Muscle of arm (tissue), 12 donors: Measurements from ENCODE around the gene BBC3. TPM values are rescaled to one million over a fixed set of nuclear protein-coding genes. Genes with fewer than 3 reads are reported as not detected.

Experiments used
- DNase-seq: peaks from one replicate; pipeline ENCODE4 v3.0.0-alpha.2; 2013
- polyA plus RNA-seq, 12 donors: library from polyadenylated mRNA; unstranded; fragments of 120-200 nt; gene quantifications; one replicate each; pipeline ENCODE4 v1.2.1, GENCODE V29; 2013; ENCODE audit not compliant: insufficient read length in 12 of 12

The BBC3 gene
- polyA plus RNA-seq, 12 donors: 0.98 to 9.5 (median 1.8) TPM; not detected in 1

GRCh38 chr19:47232422-47233211 lies 1.6 kb upstream of the BBC3 start:
- DNase-seq: no peak

GRCh38 chr19:47231215-47232054 lies 436 bp upstream of the BBC3 start:
- peak; percentile 66 for DNase-seq

DNA sequence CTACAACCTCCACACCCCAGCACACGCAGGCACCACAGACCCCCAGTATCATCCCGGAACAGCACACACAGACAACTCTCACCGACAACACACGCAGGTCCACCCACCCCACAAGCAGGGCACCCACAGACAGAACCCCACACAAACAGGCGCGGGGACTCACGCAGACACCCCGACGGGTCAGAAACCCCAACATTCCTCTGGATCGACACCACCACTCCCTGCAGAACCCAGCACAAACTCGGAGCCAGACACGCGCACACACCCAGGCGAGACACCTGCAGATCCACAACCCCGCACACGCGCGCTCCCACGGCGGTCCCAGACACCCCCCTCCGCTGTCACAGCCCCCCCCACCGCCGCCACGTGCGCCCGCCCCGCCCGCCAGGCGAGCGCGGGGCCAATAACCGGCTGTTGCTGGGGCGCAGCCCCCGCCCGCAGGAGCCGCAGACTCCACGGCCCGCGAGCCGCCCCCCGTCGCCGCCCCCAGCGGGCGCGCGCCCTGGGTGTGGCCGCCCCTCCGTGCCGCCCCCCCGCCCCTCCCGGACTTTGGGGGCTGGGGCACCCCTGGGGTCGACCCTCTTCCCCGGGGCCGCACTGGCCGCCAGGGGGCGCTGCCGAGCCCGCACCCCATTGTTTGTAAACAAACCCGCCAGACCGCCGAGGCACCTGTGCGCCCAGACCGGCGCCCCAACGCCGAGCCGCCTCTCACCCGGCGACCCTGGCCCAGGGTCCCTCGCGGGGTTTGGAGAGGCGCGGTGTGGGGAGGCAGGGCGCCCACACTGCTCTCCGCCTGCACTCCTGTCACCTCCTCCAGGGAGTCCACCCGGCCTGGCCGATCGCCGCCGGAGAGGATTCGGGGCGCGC lies 712 bp downstream of the BBC3 start:
- no peak for DNase-seq

DNA sequence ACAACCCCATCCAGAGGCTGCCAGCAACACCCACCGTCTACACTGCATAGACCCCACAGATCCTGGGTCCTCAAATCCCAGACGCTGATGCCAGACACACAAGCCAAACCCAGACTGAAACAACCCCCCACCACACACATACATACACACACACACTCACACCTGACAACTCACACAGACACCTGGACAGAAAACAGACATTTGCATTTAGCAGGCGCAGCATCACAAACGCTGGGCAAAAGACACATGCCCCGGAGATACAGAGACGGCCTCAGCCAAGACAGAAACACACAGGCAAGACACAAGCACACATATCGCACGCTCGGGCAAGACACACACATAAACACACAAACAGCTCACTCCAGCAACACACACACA lies 1.3 kb downstream of the BBC3 start:
- DNase-seq: no peak

GRCh38 chr19:47228937-47229675 lies 1.9 kb downstream of the BBC3 start:
- DNase-seq: no peak

DNA sequence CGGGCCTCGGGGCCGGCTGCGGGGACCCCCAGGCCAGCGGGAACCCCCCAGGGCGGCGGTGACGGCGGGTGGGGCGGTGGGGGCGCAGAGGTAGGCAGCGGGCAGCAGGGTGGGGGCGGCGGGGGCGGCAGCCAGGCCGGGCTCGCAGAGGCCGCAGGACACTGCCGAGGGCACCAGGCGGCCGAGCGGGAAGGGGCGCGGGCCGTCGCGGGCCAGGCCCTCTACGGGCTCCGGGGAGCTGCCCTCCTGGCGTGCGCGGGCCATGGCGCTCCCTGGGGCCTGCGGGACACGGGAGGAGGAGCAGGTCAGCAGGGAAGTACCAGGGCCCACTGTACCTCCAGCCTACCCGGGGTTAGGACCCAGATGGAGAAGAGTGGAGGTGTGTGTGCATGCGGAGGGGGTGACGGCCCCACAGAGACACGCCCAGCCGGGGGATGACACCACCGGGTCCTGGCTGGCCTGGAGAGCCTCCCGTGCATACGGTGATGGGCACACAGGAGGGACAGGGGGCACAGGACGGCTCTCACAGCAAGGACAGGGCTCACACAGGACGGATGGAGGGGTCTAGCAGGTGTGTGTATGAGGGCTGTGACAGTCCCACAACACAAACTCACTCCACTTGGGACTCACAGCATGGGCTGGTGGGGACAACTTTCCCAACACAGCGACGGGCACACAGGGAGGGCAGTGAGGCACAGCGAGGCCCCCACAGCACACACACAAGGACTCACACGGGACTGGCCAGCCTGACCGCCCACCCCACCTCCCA lies 2.6 kb downstream of the BBC3 start:
- DNase-seq: no peak

DNA sequence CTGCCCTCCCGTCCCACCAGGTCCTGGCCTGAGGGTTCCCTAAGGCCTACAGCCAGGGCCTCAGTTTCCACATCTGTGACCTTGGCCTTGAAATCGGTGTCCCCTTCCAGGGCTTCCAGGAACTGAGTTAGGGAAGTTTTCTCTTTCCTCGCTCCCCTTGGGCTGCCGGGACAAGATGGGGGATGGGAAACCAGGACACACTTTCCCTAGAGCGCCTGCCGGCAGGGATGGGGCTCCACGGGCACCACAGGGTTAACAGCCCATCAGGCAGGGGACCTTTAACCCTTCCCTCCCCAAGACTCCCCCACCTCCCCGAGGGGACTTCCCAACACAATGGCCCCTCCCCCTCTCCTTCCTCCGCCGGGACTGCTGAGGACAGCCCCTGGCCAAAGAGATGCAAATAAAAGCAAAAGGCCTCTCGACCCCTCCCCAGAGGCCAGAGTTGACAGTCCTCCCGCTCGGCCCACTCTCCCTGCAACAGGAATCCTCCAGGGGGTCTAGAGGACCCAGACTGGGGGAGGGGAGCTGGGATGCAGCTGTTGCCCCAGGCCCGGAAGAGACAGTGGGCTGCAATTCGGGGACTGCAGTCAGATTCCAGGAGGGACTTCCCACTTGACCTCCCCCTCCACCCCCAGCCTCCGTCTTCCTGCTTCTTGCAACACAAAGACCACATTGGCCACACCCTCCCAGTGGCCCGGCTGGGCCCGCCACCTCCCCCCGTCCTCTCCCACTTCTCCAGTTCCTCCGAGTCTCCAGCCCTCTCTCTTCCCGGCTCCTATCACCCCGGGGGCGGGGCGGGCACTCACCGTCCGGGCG lies 3.4 kb downstream of the BBC3 start:
- peak; percentile 71 for DNase-seq

DNA sequence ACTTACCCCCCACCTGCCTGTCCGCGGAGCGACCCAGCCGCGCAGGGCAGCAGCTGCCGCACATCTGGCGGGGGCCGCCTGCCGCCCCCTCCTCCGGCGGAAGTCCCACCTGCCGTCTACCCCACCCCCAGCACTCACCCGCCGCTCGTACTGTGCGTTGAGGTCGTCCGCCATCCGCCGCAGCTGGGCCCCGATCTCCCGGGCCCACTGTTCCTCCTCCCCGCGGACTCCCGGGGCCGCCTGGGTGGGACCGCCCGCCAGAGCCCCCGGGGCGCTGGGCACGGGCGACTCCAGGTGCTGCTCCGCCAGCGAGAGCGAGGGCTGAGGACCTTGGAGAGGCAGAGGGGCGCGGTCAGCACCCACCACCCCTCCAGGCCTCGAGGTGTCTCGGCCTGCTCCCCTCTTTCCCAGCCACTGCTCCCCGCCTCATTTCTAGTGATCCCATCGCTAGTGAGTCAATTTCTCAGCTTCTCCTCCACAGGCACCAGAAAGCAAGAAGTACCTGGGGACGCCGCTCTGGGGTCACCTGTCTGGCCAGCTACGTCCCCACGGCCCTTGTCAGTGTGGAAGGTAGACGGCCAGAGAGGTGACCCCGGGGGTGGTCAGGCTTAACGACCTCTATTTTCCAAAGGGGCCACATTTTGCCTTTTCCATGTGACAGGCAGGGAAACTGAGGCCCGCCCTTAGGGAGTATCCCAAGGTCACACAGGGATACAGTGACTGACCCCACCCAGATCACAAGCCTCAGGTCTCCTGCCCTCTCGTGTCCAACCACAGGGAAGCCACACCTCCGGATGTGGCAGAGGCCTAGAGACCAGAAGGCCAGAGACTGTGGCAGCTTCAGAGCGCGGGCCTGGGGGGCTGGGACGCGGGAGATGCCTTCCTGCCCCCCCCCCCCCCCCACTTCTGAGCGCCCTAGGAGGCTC lies 4.3 kb downstream of the BBC3 start:
- no peak for DNase-seq

- DNase-seq: peak; percentile 88
These were observed 5.1 kb downstream of the BBC3 start for GRCh38 chr19:47225746-47226425.

DNA sequence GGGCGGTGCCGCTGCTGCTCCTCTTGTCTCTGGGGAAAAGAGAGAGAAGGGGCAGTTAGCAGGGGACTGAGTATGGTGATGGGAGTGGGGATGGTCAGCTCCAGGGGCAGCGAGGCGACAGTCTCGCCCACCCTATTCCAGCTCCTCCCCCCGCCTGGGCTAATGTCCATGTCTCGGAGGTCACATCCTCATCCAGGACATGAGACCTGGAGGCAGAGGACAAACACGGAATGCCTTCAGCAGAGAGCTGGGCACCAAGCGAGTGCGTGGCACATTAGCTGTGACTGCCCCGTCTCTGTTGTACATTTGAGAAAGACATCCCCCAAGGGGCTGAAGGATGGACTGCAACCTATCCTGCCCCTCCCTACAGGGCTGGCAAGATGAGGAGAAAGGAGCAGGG lies 9.1 kb downstream of the BBC3 start:
- no peak for DNase-seq

- no peak for DNase-seq
These were observed 9.7 kb downstream of the BBC3 start for GRCh38 chr19:47221080-47221841.

GRCh38 chr19:47215581-47215980 lies 15.4 kb downstream of the BBC3 start:
- DNase-seq: no peak

GRCh38 chr19:47210689-47211316 lies 20.2 kb downstream of the BBC3 start:
- peak; percentile 85 for DNase-seq

DNA sequence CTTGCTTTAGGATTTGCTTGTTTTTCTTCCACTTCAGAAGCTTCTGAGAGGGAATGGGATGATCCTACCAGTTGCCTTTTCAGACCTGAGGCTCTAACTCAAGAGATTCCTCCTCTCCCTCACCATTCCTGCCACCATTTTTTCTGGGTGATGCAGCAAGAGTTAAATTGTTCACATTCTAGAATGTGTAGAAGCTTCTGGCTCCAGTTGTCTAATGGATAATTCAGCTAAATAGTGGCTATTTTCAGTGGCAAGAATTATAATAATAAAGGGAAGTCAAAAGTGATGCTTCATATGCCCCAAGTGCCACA lies 20.9 kb downstream of the BBC3 start:
- no peak for DNase-seq

GRCh38 chr19:47209319-47210179 lies 21.4 kb downstream of the BBC3 start:
- no peak for DNase-seq

DNA sequence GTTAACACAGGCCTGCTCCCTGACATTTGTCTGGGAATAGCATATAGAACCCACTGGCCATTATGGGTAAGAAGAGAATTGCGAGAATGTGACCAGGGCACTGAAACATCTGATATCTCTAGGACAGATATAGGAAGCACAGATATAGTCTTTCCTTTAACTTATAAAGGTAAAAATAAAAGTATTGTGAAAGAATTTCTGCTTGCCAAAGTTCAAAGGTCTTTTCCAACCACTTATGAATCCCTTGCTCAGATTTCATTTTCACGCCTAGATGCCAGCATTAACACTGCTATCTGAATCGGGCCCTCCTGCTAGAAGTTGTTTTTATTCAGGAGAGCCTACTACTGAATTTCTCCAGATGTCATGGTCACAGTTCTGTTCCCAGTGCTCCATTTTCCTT lies 27.7 kb downstream of the BBC3 start:
- no peak for DNase-seq
